Stimulated activated CD4-positive, alpha-beta T cell treated with anti-CD3 and anti-CD28 coated beads, Interleukin-2, amount 100 ng/mL, for 24 hours (primary cell): ENCODE data around the gene FNDC8.
"Not testable (repeated sequence)": the region's sequence is repeated elsewhere in the genome, so short reads cannot be mapped to it uniquely, and the experiment has no call there.

ENCODE experiments used
- DNase-seq, 2 donors: peaks; one replicate each; pipeline ENCODE4 v3.0.0-alpha.2; 2020

Gene FNDC8

DNA sequence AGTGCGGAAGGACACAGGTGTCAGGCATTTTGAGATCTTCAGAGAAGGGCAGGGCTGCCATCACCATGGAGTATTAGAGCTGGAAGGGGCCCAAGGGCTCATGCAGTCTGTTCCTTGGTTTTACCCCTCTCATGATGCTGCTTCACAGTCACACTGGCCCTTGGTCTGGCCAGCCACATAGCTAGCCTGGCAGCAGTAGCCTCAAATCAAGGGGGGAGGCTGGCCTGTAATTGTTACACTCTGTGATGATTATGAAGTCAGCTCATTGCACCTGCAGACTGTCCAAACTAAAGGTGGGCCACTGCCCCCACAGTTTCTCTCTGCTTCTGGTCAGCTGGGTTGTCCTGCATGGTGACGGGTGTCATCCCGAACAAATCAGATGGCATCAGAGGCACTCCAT, at the start of gene FNDC8:
Gene FNDC8 (plus strand): TSS at position 301 of the 400 bp plus-strand sequence. CDS start 79 bp downstream, at position 380.
- DNase-seq: no peak

DNA sequence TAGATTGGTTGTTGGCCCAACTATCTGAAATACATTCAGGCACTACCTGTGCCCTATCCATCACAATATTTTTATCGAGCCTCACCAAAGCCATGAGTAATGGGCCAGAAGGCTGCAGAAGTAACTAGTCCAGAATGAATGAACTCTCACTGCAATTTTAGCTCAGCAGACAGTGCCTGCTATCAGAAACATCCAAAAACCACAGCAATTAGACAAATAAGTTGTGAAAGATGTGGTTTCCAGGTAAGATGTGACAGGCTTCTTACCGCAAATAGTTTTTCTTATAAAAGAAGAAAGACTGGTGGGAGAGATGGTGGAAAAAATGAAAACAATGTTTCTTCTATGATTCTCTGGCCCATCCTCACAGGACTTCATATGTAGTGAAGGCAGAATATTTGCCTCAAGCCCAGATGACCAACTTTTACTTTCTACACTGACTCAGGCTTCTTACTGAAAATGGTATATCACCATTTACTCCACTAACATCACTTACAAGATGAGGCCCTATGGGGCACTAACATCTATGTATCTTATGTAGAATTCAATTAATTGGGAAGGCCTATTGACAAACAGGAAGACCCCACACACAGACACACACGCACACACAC, 48.1 kb upstream of the FNDC8 start:
- DNase-seq: no peak

DNA sequence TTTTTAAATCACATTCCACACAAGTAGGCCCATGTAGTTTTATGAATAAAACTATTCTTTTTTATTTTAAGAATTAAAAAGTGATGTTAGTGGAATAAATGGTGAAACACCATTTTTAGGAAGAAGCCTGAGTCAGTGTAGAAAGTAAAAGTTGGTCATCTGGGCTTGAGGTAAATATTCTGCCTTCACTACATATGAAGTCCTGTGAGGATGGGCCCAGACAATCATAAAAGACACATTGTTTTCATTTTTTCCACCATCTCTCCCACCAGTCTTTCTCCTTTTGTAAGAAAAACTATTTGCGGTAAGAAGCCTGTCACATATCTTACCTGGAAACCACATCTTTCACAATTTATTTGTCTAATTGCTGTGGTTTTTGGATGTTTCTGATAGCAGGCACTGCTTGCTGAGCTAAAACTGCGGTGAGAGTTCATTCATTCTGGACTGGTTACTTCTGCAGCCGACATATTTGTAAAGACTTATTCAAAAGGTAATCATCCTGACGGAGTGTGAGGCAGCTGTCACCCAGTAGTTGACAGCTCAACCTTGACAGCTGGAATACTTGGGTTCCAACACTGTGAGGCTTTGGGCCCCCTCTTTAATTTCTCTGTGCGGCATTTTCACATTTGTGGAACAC, 47.3 kb upstream of the FNDC8 start:
- no peak for DNase-seq

DNA sequence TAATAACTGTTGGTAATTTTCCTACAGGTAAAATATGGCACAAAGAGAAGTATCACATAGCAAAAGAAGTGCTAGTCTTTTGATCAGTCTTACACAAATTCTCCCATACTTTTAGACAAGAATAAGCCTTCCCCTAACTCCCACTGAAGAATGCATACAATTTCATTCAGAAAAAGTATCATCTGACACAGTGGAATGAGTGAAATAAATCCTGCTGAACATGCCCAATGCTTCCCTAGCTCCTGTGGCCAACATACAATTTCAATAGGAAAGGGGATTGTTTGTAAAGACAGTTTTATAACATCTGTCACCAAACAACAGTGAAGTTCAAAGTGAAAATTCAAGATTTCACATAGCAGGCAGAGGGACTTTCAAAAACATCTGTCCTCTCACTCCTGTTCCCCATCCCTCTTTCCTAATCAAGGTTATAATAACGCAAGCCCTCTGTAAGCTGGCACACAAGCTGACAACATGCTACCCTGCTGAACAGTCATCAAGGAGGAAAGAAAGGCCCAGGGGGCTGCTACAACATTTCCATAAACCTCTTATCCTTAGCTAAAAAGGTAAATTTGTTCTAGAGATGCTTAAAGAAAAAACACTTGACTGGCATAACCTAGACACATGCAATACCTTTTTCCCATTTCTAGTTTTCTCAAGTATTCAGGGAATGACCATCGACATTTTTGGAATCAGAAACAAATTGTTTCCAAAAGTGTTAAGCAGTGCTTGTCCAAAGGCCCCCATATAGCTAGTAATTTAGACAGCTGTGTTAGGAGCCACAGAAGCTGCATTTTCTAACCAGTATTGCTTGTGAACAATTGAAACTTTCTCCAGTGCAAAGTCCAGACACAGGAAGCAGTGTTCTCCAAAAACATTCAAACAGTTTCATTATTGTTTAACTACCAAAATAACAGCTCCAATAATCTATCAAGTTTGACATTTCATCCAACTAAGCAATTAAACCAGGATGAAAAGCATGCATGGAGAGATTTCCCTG, 46.4 kb upstream of the FNDC8 start:
- DNase-seq: no peak

DNA sequence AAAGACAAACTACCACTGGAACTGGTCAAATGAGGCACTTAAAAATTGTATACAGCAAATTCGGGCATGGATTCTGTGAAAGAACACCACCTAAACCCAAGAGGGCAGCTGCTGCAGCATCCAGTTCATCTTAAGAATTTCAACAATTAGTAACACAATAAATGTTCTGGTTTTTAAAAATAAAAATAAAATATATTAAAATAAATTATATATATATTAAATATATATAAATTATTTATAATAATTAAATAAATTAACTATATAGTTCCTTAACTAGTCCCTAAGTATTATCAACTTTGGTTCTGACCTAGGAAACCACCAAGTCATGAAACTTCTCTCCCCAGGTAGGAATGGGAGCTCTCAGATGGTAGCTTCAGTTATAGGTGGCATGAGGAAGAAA, 44.5 kb upstream of the FNDC8 start:
- DNase-seq: no peak

DNA sequence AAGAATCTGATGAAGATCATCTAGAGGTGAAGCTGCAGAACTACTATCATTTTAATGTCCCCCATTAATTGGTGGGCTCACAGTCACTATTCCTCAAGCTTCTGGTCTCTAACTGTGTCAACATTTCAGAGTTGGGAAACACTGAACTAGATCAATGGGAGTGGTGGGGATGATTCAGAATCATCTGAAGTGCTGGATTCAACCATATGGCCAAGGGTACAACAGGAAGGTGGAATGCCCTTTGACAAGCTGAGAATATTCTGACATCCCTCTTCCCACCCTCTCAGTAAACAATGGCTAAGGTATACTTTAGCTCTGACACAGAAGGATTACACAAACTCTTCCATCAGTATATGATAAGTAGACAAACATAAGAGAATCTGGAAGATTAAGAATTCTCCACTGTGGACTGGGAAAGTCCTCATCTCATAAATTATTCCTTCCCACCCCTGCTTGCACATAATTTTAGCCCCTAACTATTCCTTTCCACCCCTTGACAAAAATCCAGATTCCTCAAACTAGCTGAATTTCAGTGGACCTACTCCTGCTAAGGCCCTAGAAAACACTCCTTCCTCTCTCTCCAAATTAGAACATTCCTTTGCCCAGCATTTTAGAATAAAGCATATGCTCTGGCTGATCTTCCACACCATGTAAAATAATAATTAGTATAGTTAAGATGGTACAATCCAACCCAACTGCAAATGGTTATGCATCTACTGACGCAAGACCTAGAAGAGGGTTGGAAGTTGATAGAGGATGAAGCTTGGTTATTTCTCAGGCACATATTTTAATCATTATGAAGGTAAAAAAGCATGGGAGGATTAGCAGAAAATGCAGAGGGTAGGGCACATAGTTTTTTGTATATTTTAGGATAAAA, 41.6 kb upstream of the FNDC8 start:
- DNase-seq: no peak

DNA sequence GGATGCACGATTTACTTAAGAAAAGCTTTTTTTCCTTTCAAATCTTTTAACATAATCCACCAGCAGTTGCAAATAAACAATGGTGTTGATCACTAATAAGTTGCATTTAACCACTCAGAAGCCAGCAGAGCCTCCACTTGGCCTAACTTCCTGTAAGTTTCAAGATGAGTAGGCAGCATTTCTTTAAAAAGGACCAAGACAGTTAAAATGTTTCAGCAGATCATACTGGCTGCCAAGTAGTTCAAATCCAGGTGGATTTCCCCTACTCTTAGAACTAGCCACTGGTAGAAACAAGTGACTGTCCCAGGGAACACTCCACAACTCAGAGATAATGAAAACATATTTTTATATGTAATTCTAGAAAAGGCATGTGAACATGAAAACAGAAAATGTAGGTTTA, 40.9 kb upstream of the FNDC8 start:
- DNase-seq: no peak

DNA sequence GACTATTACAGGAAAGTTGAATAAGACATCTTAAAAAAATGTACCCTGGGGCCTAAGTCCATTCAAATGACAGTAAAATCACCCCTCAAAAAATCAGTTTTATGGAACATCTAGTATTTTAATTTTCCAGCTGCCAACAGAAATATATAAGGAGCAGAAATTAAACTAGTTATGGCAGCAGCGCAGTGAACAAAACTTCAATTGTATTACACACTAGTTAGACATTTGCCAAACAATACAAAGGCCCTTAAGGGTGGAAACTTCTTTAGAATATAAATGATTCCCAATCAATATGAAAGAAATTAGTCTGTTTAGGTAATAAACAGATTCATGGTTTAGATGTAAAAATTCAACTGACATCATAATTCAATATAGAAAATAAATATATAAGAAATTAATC, 39.8 kb upstream of the FNDC8 start:
- no peak for DNase-seq

DNA sequence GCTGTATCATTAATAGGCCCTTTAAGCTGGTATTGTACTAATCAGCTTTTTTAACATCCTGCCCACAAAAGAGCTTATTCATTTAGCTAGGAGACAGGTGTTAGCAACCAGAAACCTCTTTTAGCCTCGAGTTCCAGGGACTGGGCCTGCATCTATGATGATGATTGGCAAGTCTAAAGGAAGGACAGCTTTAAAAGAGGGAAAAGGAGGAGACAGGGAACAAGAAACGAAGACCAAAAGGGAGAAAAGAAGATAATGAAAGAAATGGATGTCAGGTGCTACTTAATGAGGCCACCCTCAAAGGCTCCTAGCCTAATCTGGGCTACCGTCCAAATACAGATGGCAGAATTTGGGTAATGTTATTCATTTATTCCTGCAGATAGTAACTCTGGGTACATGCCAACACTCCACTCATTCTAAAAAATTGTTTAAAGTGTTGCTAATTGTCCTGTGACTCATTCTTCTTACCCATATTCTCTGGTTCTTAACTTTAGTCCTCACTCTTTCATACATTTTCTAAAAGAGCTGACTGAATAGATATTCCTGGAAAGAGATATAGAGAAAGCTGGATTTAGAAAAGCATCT, 39.2 kb upstream of the FNDC8 start:
- no peak for DNase-seq

DNA sequence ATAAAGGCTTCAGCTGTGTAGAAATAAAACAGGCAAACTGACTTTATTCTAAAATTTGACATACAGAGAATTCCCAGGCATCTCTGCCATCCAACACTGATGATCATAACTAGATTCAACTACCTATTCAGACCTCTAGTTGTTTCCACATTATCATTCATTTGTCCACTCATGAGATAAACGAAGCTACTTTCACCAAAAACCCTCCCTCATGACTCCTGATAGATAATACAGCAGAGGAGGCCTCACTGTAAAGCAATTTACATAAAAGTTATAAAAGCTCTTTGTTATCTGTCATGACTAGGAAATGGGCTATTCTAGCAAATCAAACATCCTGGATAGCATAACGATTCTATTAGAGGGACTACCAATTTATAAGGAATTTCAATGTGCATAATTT, 38.3 kb upstream of the FNDC8 start:
- DNase-seq: no peak

DNA sequence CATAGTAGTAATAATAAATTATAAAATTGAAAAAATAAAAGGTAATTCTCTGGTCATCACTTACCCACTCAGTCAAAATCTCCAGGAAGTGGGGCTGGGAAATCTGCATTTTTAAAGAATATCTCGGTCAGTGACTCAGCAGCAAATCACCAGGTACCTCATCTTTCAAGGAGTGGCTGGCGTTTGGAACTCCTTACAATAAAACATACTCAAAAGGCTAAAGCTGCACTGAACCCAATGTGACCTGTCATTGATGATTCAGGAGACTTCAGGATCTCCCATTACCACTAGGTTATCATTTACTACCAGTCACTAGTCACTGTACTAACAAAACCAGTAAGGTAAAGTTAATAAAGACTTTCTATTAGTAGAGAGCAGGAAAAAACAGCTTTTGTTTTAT, 36.4 kb upstream of the FNDC8 start:
- DNase-seq: no peak

DNA sequence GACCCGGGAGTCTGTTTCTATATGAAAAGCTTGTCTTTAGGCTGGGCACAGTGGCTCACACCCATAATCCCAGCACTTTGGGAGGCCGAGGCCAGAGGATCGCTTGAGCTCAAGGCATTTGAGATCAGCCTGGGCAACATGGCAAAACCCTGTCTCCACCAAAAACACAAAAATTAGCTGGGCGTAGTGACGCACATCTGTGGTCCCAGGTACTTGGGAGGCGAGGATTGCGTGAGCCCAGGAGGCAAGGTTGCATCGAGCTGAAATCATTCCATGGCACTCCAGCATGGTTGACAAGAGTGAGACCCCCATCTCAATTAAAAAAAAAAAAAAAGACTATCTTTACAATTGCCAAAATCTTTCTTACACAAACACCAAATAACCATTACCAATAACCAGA, 35.3 kb upstream of the FNDC8 start:
- DNase-seq: no peak

DNA sequence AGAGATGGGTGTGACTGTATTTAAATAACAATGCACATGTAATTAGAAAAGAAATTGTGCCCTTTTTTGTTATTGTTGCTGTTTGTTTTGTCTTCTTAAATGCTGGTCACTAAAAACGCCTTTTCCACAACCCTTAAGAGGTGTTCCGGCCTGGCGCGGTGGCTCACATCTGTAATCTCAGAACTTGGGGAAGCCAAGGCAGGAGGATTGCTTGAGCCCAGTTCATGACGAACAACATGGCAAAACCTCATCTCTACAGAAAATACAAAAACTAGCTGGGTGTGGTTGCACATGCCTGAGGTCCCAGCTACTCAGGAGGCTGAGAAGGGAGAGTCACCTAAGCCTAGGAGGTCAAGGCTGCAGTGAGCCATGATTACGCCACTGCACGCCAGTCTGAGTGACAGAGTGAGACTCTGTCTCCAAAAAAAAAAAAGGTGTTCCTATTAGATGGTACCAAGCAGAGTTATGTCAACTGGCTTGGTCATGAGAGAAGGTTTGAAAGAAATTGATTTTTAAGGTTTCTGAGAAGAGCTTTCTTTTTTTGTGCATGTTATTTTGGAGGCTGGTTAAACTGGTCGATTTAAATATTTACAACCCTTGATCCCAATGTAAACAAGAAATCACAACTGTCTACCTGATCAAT, 34.4 kb upstream of the FNDC8 start:
- DNase-seq: no peak

DNA sequence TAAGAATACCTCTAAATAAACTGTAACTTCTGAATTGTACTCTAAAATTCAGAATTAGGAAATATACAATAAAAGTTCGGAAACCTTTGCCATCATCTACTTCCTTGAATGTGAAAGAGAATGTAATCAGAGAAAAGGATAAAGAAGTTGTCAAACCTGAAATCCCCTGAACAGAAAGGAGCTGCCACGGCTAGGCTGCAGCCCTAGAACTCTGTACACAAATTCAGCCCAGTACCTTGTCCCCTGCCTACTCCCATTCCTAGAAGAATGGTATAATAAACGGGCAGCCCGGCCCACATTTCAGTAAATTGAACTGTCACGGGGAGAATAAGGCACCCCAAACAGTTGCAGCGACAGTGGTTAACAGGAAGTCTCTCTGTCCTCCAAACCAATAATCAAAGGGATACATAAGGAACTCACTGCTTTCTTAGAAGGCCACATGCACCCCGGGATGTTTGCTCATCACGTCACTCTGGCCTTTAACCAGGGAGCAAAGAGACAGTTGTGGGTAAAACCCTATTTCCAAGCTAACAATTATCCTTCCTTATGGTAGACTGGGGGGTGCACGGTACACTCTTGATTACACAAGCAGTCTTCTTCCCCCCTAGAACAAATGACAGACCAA, 33.6 kb upstream of the FNDC8 start:
- peak; percentile 24 to 25 for DNase-seq

DNA sequence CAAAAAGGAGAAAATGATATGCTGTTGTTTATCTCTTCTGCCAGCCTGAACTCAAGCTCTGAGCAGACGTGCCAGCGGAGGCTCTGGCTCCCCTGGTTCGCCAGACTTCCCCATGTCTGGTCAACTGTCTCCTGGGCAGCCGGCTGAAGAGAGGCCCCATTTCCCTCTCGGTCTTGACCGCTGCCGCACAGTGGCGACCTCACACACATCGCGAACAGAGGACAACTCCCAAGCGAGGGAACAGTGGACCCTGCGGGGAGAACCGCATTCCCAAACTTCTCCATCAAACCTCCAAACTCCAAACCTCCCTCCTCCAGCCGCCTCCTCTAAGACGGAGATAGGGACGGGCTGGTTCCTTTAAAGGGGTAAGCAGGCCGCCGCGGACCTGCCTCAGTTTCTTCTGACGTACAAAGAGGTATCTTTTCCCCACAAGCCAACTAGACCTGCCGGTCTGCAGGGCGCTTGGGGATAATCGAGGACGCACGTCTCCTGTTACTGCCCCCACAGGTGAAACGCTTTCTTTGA, 33.0 kb upstream of the FNDC8 start:
- DNase-seq: no peak

DNA sequence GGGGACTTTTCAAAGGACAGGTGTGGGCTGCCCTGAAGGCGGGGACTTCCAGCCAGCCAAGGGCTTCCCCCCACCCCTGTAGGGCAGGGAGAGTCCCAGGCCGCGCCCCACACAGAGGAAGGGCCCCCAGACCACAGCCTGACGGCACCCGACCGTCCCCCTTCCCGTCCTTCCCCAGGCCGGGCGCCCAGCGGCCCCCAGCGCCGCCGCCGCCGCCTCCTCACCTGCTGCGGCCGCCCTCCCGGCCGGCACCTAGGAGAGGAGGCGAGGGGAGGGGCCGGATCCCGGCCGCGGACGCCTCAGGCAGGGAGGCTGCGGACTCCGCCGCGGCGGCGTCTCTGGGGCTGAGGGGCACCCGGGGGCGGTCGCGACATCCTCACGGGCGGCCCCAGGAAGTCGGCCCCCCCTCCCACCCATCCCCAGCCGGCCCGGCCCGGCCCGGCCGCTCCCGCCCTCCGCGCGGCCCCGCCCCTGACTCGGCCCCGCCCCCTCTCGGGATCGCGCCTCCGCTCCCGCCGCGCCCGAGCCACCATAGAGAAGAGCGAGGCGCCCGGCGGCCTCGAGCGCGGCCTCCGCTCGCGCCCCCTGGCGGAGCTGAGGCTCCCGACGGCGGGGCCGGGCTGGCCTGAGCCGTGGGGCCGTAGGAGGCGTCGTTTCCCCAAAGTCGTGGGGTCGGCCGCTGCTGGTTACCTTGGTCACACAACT, 32.4 kb upstream of the FNDC8 start:
- peak; percentile 89 to 92 for DNase-seq

DNA sequence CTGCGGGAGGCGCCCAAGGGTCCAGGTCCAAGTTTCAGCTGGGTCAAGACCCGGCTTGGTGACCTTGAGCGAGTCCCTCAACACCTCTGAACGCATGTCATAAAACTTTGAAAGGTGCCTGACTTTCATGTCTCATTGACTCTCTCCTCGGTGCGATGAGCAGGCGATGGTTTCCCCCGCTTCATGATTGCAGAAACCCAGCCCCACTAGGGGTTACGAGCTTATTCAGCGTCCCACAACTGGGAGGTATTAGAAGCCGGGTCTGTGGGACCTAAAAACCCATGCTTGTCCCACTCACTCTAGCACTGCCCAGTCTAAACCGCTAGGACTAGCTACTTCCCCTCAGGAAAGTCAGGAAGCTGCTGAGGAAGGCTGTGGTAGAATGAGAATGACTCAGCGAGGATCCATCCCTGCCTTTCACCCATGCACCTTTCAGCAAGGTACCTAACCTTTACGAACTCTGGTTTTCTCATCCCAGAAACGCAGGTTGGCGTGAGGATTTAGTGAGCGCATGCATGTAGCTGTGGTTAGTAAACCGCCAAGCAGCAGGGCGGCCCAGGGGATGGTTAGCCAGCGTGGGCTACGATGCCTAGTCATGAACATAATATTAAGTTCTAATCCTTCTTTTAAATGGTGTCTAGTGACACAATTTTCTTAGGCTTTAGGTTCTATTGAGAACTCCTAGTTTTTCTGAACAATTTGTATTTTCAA, 31.7 kb upstream of the FNDC8 start:
- peak; percentile 56 to 58 for DNase-seq

DNA sequence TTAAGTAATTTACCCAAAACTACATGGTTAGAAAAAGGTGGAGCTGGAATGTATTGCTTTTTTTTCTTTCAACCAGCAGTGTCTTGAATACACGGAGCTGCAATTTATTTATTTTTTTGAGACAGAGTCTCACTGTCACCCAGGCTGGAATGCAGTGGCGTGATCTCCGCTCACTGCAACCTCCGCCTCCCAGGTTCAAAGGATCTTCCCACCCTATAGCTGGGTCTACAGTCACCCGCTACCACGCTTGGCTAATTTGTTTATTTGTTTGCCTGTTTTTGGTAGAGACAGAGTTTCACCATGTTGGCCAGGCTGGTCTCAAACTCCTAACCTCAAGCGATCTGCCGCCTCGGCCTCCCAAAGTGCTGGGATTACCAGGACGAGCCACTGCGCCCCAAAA, 30.7 kb upstream of the FNDC8 start:
- not testable (repeated sequence) for DNase-seq

DNA sequence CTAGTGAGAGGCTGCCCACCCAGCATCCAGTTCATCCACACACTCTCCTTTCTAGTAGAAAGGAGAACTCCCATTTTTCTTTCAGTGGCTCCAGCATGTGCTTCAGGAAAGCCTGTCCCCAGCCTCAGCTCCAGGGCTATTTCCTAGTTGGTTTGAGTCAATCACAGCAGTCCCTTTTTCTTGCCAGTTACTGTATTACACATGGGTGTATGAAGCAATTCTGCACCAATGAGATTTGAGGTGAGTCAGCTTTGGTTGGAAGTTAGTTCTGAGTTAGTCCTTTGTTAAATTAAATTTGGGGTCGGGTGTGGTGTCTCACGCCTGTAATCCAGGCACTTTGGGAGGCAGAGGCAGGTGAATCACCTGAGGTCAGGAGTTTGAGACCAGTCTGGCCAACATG, 26.5 kb upstream of the FNDC8 start:
- DNase-seq: no peak

DNA sequence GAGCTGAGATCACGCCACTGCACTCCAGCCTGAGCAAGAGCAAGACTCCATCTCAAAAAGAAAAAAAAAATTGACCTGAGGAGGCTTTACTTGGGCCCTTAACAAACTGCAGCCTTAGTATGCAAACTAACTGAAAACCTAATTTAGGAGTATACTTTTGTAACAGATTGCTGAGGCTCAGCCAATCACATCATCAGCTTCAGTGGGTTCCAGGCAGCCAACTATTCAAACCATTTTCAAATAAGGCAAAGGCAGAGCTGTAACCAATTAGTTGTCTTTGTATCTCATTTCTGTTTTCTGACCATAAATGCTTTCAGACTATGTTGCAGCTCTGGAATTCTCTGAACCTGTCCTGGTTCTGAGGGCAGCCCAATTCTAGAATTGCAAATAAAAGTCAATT, 25.7 kb upstream of the FNDC8 start:
- DNase-seq: no peak
